ENCODE data around the gene BTG4.

The BTG4 gene

GRCh38 chr11:111452146-111452545 is 60.0 kb downstream of the BTG4 start:
- no peaks in the 10 kb centered on the region for H3K36me3 ChIP-seq (ENCODE audit: control insufficient read depth, insufficient read depth, low read length)
- no peak for TF ChIP-seq CTCF (IDR thresholded peaks at IDR 0.05; ENCODE audit: insufficient read depth, low read length, poor library complexity, severe bottlenecking)
- H3K4me3 ChIP-seq (replicated peaks; ENCODE audit: low read depth, low read length) = no peak overlapping the region
- H3K27me3 ChIP-seq (replicated peaks; ENCODE audit: control insufficient read depth, insufficient read depth, low read length) = peaks cover 1% of the 10 kb centered on the region
- DNase-seq (ENCODE audit: extremely low read depth, insufficient read length) = no peak

DNA sequence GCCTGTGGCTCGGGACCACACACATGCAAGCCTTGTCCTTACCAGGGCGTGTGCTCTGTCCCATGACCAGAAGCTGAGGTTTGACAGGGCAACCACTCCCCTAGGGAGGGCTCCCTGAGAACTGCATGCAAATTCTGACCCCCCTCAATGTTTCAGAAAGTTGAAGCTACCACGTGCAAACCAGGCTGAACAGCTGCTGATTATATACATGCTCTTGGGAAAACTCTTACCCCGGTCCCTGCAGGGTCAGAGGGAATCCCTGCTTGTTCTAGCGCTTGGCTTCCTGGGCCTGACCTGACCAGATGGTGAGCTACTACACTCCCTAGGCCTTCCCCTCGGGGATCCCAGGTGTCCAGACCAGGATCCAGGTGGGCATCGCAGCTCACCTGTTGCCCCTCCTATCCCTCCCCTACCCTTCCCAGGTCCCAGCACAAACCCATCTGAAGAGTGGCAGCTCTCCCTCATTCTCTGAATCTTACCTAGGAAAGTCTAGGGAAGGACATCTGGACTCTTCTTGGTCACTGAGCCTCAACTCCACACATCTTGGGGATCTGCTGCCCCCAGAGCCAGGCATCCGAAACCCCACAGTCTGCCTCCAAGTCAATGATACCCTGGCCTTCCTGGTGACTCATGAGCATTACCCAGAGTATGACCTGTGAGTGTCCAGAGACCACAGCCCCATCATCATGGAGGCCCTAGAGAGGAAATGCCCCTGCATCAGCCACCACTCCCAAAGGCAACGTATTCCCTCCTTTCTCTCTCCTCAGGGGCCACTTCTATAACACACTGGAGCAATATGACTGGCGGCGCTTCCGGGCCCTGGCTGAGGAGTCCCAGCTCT is 61.5 kb downstream of the BTG4 start:
- Histone ChIP-seq H3K27me3 (replicated peaks; ENCODE audit: control insufficient read depth, insufficient read depth, low read length) (no peaks in the 10 kb centered on the region; the same call in none of the 2 replicates), H3K36me3 (ENCODE audit: control insufficient read depth, insufficient read depth, low read length) (no peaks in the 10 kb centered on the region), H3K4me3 (replicated peaks; ENCODE audit: low read depth, low read length) (no peak overlapping the region)
- DNase-seq (ENCODE audit: extremely low read depth, insufficient read length) = peak; percentile 36
- no peak for TF ChIP-seq CTCF (IDR thresholded peaks at IDR 0.05; ENCODE audit: insufficient read depth, low read length, poor library complexity, severe bottlenecking)

DNA sequence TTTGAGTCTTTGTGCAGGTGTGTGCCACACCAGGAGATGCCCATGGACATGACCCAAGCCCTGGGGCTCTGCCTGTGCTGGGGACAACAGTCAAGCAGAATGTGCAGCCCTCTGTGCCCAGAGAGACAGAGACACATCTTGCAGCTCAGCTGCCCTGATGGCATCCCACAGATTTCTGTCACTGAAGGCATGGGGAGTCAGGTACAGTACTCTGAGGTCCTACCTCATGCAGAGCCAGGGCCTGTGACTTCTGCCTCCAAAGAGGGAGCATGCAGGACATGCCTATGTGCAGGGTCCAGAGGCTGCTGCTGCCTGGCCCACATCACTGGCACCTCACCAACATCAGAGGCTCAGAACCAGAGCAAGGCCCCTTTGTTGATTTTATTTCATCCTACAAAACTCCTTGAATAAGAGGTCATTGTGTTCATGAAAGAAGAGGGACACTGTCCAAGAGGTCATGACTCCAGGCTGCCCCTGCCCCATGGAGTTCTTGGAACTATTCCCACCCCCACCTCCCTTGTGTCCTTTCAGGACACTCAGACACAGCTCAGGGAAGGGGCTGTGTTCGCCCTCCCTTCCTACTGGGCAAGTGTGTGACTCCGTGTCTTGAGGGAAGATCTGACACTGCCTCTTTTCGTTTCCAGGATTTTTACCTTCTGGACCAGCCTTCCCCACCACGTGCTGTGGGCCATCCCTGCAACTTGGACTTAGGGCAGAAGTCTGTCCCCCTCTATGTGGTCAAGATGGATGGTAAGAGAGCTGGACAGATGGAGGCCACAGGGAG is 62.3 kb downstream of the BTG4 start:
- TF ChIP-seq CTCF (IDR thresholded peaks at IDR 0.05; ENCODE audit: insufficient read depth, low read length, poor library complexity, severe bottlenecking) = no peak
- no peak overlapping the region for H3K4me3 ChIP-seq (replicated peaks; ENCODE audit: low read depth, low read length)
- H3K36me3 ChIP-seq (ENCODE audit: control insufficient read depth, insufficient read depth, low read length) = no peaks in the 10 kb centered on the region
- no peaks in the 10 kb centered on the region; the same call in none of the 2 replicates for H3K27me3 ChIP-seq (replicated peaks; ENCODE audit: control insufficient read depth, insufficient read depth, low read length)
- DNase-seq (ENCODE audit: extremely low read depth, insufficient read length) = no peak

GRCh38 chr11:111448831-111449557 is 63.2 kb downstream of the BTG4 start:
- DNase-seq (ENCODE audit: extremely low read depth, insufficient read length) = no peak
- Histone ChIP-seq H3K27me3 (replicated peaks; ENCODE audit: control insufficient read depth, insufficient read depth, low read length) (no peaks in the 10 kb centered on the region; the same call in none of the 2 replicates), H3K4me3 (replicated peaks; ENCODE audit: low read depth, low read length) (no peak overlapping the region), H3K36me3 (ENCODE audit: control insufficient read depth, insufficient read depth, low read length) (no peaks in the 10 kb centered on the region)
- TF ChIP-seq CTCF (IDR thresholded peaks at IDR 0.05; ENCODE audit: insufficient read depth, low read length, poor library complexity, severe bottlenecking) = no peak

DNA sequence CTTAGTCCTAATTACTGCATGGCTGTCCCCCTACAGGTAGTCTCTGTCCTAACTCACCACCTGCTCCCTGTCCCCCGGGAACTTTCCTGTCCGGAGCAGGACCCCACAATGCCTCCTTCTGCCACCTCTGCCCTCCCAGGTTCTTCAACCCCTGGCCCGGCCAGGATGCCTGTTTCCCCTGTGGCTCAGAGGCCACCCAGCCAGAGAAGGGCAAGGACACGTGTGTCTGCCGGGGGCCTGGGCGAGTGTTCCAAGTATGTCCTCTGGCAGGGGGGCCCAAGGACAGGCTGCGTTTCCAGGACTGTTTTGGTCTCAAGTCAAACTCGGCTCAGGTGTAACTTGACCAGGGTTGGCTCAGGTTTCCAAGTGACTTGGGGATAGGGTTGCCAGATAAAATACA is 63.8 kb downstream of the BTG4 start:
- Histone ChIP-seq H3K4me3 (replicated peaks; ENCODE audit: low read depth, low read length) (no peak overlapping the region), H3K27me3 (replicated peaks; ENCODE audit: control insufficient read depth, insufficient read depth, low read length) (no peaks in the 10 kb centered on the region; the same call in none of the 2 replicates), H3K36me3 (ENCODE audit: control insufficient read depth, insufficient read depth, low read length) (no peaks in the 10 kb centered on the region)
- DNase-seq (ENCODE audit: extremely low read depth, insufficient read length) = no peak
- no peak for TF ChIP-seq CTCF (IDR thresholded peaks at IDR 0.05; ENCODE audit: insufficient read depth, low read length, poor library complexity, severe bottlenecking)

Measured in GM06990 (cell line).